Ishikawa (cell line): Measurements from ENCODE around the gene ZNF185.

ENCODE experiments used
- CEBPB ChIP-seq: IDR thresholded peaks from 2 replicates; pipeline ENCODE4 v1.6.1; 2012
- CREB1 ChIP-seq: IDR thresholded peaks from 2 replicates; pipeline ENCODE4 v1.6.1; 2012; ENCODE audit warnings: low read depth
- EGR1 ChIP-seq: IDR thresholded peaks from 2 replicates; pipeline ENCODE4 v1.6.1; 2012
- EP300 ChIP-seq: IDR thresholded peaks from 2 replicates; pipeline ENCODE4 v1.6.1; 2012; ENCODE audit warnings: borderline replicate concordance
- MAX ChIP-seq: IDR thresholded peaks from 2 replicates; pipeline ENCODE4 v1.6.1; 2012
- NFIC ChIP-seq: IDR thresholded peaks from 2 replicates; pipeline ENCODE4 v1.6.1; 2012
- TAF1 ChIP-seq: IDR thresholded peaks from 2 replicates; pipeline ENCODE4 v1.6.1; 2012; ENCODE audit warnings: low read depth, mild to moderate bottlenecking
- TCF12 ChIP-seq: IDR thresholded peaks from 2 replicates; pipeline ENCODE4 v1.6.1; 2012; ENCODE audit warnings: low read depth
- YY1 ChIP-seq: IDR thresholded peaks from 2 replicates; pipeline ENCODE4 v1.6.1; 2012; ENCODE audit warnings: low read depth

- TF ChIP-seq EP300 (no peak), EGR1 (no peak), YY1 (no peak), CREB1 (no peak), MAX (no peak), TCF12 (no peak), NFIC (no peak), CEBPB (no peak), TAF1 (no peak)
These were observed 2.2 kb downstream of the ZNF185 start for GRCh38 chrX:152899874-152900719.
